GM23248 (cell line): ENCODE measurements around the gene CPHXL2.

ENCODE experiments used
- EZH2 ChIP-seq: fragments of 200-600 bp; sonication (generic); IDR thresholded peaks from 2 replicates; pipeline ENCODE4 v1.6.1; 2018; ENCODE audit warnings: antibody characterized with exemption, mild to moderate bottlenecking; ENCODE audit not compliant: insufficient read depth, poor library complexity, severe bottlenecking
- EZH2phosphoT487 ChIP-seq: fragments of 200-600 bp; sonication (generic); IDR thresholded peaks from 2 replicates; pipeline ENCODE4 v1.6.1; 2018; ENCODE audit warnings: antibody characterized with exemption, moderate library complexity, mild to moderate bottlenecking, low read depth; ENCODE audit not compliant: insufficient read depth

GRCh38 chr16:75695708-75696107 is 18.9 kb upstream of the CPHXL2 start:
- TF ChIP-seq EZH2 = no peak
- no peak for TF ChIP-seq EZH2phosphoT487
